HG03060 (cell line): Measurements from ENCODE around the gene FBXO31.
"Not testable (repeated sequence)": the region's sequence is repeated elsewhere in the genome, so short reads cannot be mapped to it uniquely, and the experiment has no call there.

Experiments used
- ATAC-seq: cut with Tn5 transposase; IDR thresholded peaks from one replicate; pipeline ENCODE4 v1.9.1; 2021; ENCODE audit warnings: low read depth, moderate number of reproducible peaks; ENCODE audit not compliant: unreplicated experiment

The FBXO31 gene

GRCh38 chr16:87388818-87389134 is 5.2 kb upstream of the FBXO31 start:
- no peak for ATAC-seq

GRCh38 chr16:87387942-87388817 is 4.6 kb upstream of the FBXO31 start:
- ATAC-seq, result peak; percentile 56

DNA sequence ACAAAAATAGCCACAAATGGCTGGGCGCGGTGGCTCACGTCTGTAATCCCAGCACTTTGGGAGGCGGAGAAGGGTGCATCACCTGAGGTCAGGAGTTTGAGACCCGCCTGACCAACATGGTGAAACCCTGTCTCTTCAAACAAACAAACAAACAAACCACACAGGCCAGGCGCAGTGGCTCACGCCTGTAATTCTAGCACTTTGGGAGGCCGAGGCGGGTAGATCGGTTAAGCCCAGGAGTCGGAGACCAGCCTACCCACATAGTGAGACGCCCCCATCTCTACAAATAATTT is 1.2 kb upstream of the FBXO31 start:
- ATAC-seq, result not testable (repeated sequence)

DNA sequence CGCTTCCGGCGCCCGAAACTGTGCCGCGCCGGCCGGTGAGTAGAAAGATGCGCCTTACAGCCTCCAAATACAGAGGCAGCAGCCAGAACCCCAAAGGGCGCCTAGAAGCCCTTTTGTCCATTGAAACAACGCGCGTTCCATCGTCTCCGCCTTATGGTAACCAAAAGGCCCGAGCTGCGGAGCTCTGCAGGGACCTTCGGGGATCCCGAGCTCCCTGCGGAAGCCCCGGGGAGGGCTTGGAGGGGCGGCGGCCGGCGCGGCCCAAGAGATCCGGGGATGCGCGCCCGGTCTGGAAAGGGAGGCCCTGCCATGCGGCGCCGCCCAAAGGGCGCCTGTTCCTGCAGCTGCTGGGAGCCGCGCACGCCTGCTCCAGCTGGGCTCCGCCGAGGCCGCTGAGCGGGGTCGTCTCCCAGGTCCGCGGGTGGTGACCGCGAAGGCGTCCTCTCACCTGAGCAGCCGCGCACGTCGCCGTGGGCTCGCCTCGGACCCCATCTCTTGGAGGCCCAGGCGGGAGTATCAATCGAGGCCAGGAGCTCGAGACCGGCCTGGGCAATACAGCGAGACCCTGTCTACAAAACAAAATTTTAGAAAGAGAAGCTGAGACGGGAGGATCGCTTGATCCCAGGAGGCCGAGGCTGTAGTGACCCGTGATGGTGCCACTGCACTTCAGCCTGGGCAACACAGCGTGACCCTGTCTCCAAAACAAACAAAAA is 742 bp upstream of the FBXO31 start:
- ATAC-seq, result peak; percentile 1

- no peak for ATAC-seq
Observed at GRCh38 chr16:87382023-87382785, 1.4 kb downstream of the FBXO31 start.

DNA sequence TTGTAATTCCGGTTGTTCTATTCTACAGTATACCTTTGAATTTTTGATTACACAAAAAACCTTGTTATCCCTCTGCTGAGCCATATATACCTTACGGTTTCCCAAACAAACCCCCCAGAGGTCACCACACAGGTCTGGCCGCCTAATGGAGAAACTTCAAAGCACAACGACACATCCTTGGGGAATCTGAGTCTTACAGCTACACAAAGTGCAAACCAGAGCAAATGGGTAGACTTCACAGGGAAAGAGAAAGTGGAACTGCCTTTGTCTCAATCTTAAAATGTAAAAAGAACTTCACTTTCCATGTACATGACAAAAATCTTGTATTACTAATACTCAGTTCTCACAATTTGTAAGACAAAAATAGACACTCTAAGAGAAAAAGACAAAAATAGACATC is 2.7 kb downstream of the FBXO31 start:
- ATAC-seq, result no peak

GRCh38 chr16:87380403-87380802 is 3.2 kb downstream of the FBXO31 start:
- ATAC-seq, result no peak

- ATAC-seq, result not testable (repeated sequence)
Observed at GRCh38 chr16:87379312-87379752, 4.2 kb downstream of the FBXO31 start.

DNA sequence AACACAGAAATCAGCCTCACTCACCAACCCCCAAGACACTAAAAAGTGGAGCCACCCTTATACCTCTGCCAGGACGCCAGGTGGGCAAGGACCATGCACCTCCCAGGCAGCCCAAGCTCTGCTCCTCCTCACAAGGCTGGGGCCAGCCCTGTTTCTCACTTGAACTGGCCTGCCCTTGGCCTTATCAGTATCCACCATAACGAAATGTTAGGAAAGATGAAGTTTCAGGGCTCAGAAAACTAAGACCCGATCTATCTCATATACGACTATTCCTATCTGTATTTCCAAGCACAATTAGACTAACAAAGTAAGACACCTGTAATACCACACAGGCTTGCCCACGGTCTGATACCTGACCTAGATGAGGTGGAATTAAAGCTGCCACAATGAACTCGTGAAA is 6.9 kb downstream of the FBXO31 start:
- no peak for ATAC-seq

DNA sequence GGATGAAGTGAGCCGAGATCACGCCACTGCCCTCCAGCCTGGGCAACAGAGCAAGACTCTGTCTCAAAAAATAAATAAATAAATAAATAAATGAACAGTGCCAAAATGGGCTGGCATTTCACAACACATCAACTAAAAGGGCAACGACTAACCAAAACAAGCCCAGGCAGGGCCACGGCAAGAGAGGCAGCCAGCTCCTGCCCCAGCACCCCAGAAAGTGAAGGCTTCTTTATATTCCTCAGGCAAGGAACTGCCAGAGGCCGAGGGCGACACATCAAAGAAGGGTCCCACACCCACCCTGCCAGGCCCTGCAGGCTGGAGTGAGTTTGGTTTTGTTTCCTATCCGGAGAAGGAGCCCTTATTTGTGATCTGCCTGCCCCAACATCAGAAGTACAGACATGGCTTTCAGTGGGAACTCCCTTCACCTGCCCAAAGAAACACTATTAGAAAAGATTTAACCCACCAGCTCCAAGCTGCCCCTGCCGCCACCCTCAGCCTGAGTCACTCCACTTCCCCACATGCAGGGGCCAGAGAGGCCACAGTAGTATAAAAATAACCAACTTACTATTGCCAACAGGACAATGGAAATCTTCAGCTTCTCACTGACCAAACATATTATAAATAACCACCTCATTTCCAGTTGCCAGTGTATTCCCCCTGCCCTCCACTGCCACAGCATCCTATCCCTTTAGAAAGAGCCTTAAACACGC is 8.0 kb downstream of the FBXO31 start:
- ATAC-seq, result no peak

DNA sequence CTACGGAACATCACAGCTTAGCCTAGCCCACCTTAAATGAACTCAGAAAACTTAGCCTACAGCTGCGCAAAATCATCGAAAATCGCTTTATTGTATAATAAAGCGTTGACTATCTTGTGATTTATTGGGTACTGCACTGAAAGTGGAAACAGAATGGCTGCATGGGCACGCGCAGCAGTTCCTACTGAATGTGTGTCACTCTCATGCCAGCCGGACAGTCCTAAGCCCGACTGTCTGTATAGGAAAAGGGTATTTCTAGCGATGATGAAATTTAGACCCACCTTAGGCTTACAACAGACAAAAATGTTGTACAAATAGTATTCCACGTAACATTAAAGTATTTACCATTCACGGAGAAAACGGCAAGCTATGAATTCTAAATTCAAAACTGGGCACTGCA is 9.3 kb downstream of the FBXO31 start:
- ATAC-seq, result no peak

DNA sequence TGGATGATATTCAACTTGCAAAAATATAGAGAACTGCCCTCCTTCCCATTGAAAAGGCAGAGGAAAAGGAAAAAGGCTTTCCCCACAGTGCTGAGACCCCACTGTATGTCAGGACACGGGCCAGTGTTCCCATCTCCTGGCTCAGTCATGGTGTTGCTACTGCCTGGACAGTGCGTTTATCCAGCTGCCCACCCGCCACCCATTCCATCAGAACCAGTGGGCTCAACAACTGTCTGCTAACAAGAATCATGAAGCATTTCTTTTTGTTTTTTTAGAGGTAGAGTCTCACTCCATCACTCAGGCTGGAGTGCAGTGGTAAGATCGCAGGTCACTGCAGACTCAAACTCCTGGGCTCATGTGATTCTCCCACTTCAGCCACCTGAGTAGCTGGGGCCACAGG is 11.3 kb downstream of the FBXO31 start:
- no peak for ATAC-seq

- no peak for ATAC-seq
Observed at GRCh38 chr16:87371261-87371866, 12.2 kb downstream of the FBXO31 start.

DNA sequence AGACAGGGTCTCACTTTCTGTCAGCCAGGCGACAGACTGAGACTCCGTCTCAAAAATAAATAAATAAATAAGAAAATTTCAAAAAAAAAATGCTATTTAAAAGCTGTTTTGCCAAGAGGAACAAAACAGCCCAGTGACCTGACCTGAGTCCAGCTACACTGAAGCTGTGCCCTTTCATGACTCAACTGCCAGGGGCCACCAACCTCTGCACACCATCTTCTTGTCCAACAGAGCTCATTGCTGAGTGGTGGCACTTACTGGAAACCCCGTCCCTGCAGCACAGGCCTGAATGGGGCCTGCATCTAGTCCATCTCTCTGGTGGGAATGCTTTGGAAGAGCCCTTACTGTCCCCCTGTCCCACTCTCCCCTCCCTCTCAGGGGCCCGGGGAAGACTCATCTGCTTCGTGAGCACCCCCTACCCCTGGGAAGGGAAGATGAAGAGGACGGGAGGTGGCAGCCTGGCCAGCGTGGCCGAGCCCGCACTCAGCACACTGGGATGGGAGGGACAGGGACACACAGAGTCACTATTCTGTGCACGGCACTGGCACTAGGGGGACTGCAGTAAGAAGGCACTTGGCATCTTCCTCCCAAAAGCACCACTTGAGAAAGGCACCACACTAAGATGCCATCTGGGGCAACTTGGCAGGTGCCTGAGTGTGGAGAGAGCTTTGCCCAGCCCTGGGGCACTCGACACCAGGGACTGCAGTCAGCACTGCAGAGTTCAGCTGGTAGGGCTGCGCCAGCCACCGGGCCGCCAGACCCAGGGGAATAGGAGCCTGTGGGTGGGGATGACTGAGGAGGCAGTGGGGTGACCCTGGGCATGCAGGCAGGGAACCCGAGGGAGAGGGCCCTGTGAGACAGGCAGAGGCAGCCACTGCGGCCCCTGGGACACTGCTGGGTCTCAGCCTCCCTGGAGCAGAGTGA is 13.5 kb downstream of the FBXO31 start:
- no peak for ATAC-seq

- no peak for ATAC-seq
Observed at GRCh38 chr16:87369117-87369765, 14.3 kb downstream of the FBXO31 start.

GRCh38 chr16:87368029-87368770 is 15.4 kb downstream of the FBXO31 start:
- ATAC-seq, result no peak

DNA sequence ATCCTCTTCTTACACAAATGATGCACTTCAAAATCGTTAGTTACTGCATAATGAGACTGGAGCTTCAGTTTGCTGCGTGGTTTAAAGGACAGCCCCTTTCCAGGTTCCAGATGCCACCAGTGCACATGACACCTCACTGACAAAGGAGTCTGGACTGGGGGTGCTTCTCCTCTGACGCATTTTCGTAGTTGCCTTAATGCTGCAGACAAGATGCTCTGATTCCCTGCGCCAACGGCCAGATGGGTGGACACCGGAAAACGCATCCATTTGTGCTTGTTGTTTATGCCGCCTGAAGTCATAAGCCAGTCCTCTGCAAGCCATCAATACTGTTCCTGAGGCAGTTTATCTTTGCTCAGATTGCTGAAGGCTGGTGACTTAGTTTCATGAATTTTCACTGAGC is 16.0 kb downstream of the FBXO31 start:
- no peak for ATAC-seq

- no peak for ATAC-seq
Observed at GRCh38 chr16:87366930-87367329, 16.6 kb downstream of the FBXO31 start.
